Nephron progenitor cell (in vitro differentiated cells): Measurements from ENCODE around the gene NELFB.

Experiments
- DNase-seq: peaks from one replicate; pipeline ENCODE4 v3.0.0; 2021
- H3K27ac Mint-ChIP-seq: 2 replicates; pipeline ENCODE4 v1.8.0; 2021; ENCODE audit warnings: mild to moderate bottlenecking, moderate library complexity, mixed read lengths
- H3K27me3 Mint-ChIP-seq: 2 replicates; pipeline ENCODE4 v1.8.0; 2021; ENCODE audit warnings: mild to moderate bottlenecking, low read depth, mixed read lengths; ENCODE audit not compliant: poor library complexity
- H3K36me3 Mint-ChIP-seq: 2 replicates; pipeline ENCODE4 v1.8.0; 2021; ENCODE audit warnings: low read depth, mixed read lengths
- H3K4me1 Mint-ChIP-seq: 2 replicates; pipeline ENCODE4 v1.8.0; 2021; ENCODE audit warnings: mixed read lengths
- H3K4me3 Mint-ChIP-seq: 2 replicates; pipeline ENCODE4 v1.8.0; 2021; ENCODE audit warnings: mild to moderate bottlenecking, moderate library complexity, mixed read lengths
- H3K9me3 Mint-ChIP-seq: 2 replicates; pipeline ENCODE4 v1.8.0; 2021; ENCODE audit warnings: mild to moderate bottlenecking, moderate library complexity, mixed read lengths
- TF ChIP-seq, protein P1 (sequence below): fragments of 200-600 bp; sonication (generic); IDR thresholded peaks from 2 replicates; pipeline ENCODE4 v1.5.0; 2021; ENCODE audit warnings: antibody characterized with exemption

NELFB gene

DNA sequence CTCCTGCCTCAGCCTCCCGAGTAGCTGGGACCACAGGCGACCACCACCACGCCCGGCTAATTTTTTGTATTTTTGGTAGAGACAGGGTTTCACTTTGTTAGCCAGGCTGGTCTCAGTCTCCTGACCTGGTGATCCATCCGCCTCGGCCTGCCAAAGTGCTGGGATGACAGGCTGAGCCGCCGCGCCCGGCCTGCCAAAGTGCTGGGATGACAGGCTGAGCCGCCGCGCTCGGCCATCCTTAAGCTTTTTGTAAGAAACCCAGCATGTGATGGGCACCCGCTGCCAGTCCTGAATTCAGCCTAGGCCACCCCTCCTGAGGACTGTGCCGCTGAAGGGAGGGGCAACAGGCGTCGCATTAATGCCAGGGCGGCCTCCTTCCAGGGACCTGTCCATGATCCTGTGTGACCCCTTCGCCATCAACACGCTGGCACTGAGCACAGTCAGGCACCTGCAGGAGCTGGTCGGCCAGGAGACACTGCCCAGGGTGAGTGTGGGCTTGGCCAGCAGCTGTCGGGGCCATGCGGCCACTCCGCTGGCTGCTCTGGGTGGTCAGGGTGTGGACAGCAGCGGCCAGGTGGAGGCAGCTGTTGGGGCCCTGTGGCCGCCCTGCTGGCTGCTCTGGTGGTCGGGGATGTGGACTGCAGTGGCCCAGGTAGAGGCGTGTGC is 10.5 kb downstream of the NELFB start:
- Mint-ChIP-seq H3K36me3 (peaks cover 35% of the 10 kb centered on the region), H3K27ac (no peak overlapping the region), H3K27me3 (no peaks in the 10 kb centered on the region)

DNA sequence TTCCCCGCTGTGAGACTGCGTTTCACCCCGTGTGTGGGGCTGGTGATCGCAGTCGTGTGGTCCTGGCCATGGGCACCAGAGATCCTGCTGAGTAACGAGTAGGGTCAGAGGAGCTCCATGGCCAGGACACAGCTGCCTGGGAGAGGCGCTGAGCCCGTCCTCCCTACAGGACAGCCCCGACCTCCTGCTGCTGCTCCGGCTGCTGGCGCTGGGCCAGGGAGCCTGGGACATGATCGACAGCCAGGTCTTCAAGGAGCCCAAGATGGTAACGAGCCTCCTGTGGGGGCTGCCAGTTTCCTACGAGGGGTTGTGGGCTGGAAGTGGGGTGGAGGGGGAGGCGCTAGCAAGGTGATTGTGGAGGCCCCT is 11.0 kb downstream of the NELFB start:
- H3K4me3 Mint-ChIP-seq, result no peak overlapping the region
- no peak overlapping the region for H3K27ac Mint-ChIP-seq
- no peaks in the 10 kb centered on the region for H3K27me3 Mint-ChIP-seq
- DNase-seq, result no peak
- H3K9me3 Mint-ChIP-seq, result peaks cover 6% of the 10 kb centered on the region
- H3K4me1 Mint-ChIP-seq, result peaks cover 7% of the 10 kb centered on the region
- TF ChIP-seq, protein P1, sequence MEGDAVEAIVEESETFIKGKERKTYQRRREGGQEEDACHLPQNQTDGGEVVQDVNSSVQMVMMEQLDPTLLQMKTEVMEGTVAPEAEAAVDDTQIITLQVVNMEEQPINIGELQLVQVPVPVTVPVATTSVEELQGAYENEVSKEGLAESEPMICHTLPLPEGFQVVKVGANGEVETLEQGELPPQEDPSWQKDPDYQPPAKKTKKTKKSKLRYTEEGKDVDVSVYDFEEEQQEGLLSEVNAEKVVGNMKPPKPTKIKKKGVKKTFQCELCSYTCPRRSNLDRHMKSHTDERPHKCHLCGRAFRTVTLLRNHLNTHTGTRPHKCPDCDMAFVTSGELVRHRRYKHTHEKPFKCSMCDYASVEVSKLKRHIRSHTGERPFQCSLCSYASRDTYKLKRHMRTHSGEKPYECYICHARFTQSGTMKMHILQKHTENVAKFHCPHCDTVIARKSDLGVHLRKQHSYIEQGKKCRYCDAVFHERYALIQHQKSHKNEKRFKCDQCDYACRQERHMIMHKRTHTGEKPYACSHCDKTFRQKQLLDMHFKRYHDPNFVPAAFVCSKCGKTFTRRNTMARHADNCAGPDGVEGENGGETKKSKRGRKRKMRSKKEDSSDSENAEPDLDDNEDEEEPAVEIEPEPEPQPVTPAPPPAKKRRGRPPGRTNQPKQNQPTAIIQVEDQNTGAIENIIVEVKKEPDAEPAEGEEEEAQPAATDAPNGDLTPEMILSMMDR, result no peak
- H3K36me3 Mint-ChIP-seq, result peaks cover 31% of the 10 kb centered on the region

More for the DNA sequence above, 10.5 kb downstream of the NELFB start:
- no peak overlapping the region for H3K4me3 Mint-ChIP-seq
- DNase-seq, result no peak
- TF ChIP-seq, protein P1, result no peak
- H3K4me1 Mint-ChIP-seq, result peaks cover 7% of the 10 kb centered on the region
- peaks cover 6% of the 10 kb centered on the region for H3K9me3 Mint-ChIP-seq

DNA sequence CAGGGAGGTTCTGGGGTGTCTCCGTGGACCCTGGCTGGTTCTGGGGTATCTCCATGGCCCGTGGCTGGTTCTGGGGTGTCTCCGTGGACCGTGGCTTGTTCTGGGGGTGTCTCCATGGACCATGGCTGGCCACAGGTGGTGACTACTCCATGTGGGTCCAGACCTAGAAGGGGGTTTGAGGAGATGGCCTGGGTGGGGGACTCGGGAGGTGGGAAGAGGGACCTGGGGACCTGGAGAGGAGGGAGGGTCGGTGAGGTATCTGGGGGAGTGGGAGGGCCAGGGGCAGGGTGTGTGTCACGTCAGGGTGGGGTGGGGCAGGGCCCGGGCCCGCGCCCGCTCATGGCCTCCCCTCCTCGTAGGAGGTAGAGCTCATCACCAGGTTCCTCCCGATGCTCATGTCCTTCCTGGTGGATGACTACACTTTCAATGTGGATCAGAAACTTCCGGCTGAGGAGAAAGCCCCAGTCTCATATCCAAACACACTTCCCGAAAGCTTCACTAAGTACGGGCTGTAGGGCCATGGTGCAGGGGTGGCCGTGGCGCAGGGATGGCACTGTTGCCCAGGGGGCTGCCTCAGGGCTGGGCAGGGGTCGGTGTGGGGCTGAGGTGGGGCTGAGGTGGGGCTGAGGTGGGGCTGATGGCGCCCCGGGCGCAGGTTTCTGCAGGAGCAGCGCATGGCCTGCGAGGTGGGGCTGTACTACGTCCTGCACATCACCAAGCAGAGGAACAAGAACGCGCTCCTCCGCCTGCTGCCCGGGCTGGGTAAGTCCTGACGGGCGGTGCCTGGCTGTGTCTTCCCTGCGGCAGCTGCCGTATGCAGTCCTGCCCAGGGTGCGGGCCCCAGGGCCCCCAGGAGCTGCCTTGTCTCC is 11.7 kb downstream of the NELFB start:
- H3K36me3 Mint-ChIP-seq, result peaks cover 29% of the 10 kb centered on the region
- TF ChIP-seq, protein P1, result no peak
- H3K27ac Mint-ChIP-seq, result no peak overlapping the region
- no peak for DNase-seq
- H3K27me3 Mint-ChIP-seq, result no peaks in the 10 kb centered on the region
- H3K9me3 Mint-ChIP-seq, result peaks cover 1% of the 10 kb centered on the region
- no peak overlapping the region for H3K4me3 Mint-ChIP-seq
- H3K4me1 Mint-ChIP-seq, result peaks cover 7% of the 10 kb centered on the region

DNA sequence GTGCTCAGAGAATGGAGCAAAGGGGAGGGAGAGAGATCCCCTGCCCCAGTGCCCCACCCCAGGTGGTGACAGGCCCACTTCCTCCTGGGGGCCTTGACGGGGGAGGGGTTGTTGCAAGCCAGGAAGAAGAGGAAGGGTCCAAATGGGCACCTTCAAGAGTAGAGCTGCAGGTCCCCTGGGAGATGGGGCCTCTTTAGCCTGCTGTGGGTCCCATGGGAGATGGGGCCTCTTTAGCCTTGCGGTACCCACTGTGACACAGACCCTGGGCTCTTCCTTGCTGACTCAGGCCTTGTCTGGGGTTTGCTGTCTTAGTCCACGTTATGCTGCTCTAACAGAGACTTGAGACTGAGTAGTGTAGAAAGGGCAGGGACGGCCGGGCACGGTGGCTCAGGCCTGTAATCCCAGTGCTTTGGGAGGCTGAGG is 12.8 kb downstream of the NELFB start:
- no peak overlapping the region for H3K27ac Mint-ChIP-seq
- H3K4me3 Mint-ChIP-seq, result no peak overlapping the region
- no peak for DNase-seq
- H3K36me3 Mint-ChIP-seq, result peaks cover 22% of the 10 kb centered on the region
- H3K4me1 Mint-ChIP-seq, result peaks cover 7% of the 10 kb centered on the region
- no peaks in the 10 kb centered on the region for H3K9me3 Mint-ChIP-seq
- H3K27me3 Mint-ChIP-seq, result no peaks in the 10 kb centered on the region
- TF ChIP-seq, protein P1, result no peak

DNA sequence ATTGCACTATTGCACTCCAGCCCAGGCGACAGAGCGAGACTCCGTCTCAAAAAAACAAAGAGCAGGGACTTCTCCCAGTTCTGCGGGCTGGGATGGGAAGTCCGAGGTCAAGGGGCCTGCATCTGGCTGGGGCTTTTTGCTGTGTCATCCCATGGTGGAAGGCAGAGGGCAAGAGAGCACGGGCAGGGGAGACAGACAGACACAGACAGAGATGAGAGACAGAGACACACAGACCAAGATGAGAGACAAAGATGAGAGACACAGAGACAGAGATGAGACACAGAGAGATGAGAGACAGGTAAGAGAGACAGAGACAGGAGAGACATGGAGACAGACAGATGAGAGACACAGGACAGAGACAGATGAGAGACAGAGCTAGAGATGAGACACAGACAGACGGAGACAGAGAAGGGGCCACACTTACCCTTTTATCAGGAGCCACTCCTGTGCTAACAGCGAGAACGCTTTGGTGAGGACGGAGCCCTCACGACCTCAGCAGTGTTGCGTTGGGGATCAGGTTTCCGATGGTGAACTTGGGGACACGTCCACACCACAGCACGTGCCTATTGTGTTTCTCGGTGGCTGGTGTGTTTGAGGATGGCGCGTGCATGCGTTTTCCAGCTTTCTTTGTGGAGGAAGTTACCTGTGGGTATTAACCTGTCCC is 13.5 kb downstream of the NELFB start:
- Mint-ChIP-seq H3K36me3 (peaks cover 26% of the 10 kb centered on the region), H3K27me3 (no peaks in the 10 kb centered on the region), H3K27ac (peak overlapping the region; percentile 85), H3K9me3 (no peaks in the 10 kb centered on the region), H3K4me3 (no peak overlapping the region), H3K4me1 (peaks cover 7% of the 10 kb centered on the region)
- TF ChIP-seq, protein P1, result no peak
- DNase-seq, result no peak
